ENCODE results near the gene DBX1. TPM values are rescaled to one million over a fixed set of nuclear protein-coding genes. Genes with fewer than 3 reads are reported as not detected.

Gene DBX1
- total RNA-seq, 1 donor from 2014 or later = not detected

Other genes starting within 250 kb of the DBX1 start
- 30.0 to 40.0 TPM (median 37.7 TPM) in 3 replicates for gene HTATIP2, start 203.2 kb upstream of the DBX1 start, total RNA-seq
- 9.1 to 16.8 TPM (median 10.6 TPM) in 3 replicates for gene PRMT3, start 227.2 kb upstream of the DBX1 start, total RNA-seq

All from chondrocyte (in vitro differentiated cells).